RWPE2 (cell line): Measurements from ENCODE around the gene ASB10.

Experiments used
- ATAC-seq: fragments of 200-7000 bp; cut with Tn5 transposase; 3 replicates; pipeline ENCODE4 v1.9.1; 2021; ENCODE audit warnings: low read depth
- DNase-seq: peaks from one replicate; pipeline ENCODE4 v3.0.0-alpha.2; 2020; ENCODE audit warnings: low spot score
- H3K27ac ChIP-seq: fragments of 450-650 bp; 2 replicates; pipeline ENCODE4 v1.5.1; 2017; ENCODE audit warnings: mild to moderate bottlenecking; ENCODE audit not compliant: poor library complexity, severe bottlenecking
- H3K27me3 ChIP-seq: fragments of 250-450 bp; sonication (Bioruptor Pico); 2 replicates; pipeline ENCODE4 v1.5.1; 2021; ENCODE audit warnings: mild to moderate bottlenecking, moderate library complexity; ENCODE audit not compliant: insufficient read depth, poor library complexity, severe bottlenecking
- H3K36me3 ChIP-seq: fragments of 250-450 bp; sonication (Bioruptor Pico); 2 replicates; pipeline ENCODE4 v1.5.1; 2020; ENCODE audit warnings: low read depth, mild to moderate bottlenecking, moderate library complexity
- H3K4me1 ChIP-seq: fragments of 250-450 bp; sonication (Bioruptor Pico); 2 replicates; pipeline ENCODE4 v1.5.1; 2021; ENCODE audit warnings: mild to moderate bottlenecking, moderate library complexity; ENCODE audit not compliant: insufficient read depth, poor library complexity, severe bottlenecking
- H3K4me3 ChIP-seq: fragments of 250-450 bp; sonication (Bioruptor Pico); 2 replicates; pipeline ENCODE4 v1.5.1; 2021; ENCODE audit warnings: mild to moderate bottlenecking, moderate library complexity; ENCODE audit not compliant: severe bottlenecking
- H3K9me3 ChIP-seq: fragments of 250-450 bp; sonication (Bioruptor Pico); 2 replicates; pipeline ENCODE4 v1.5.1; 2021; ENCODE audit warnings: mild to moderate bottlenecking, moderate library complexity; ENCODE audit not compliant: severe bottlenecking
- CTCF ChIP-seq: fragments of 450-650 bp; IDR thresholded peaks from one replicate; pipeline ENCODE4 v1.5.1; 2017; ENCODE audit warnings: mild to moderate bottlenecking, moderate library complexity; ENCODE audit not compliant: poor library complexity, severe bottlenecking

Gene ASB10

GRCh38 chr7:151157645-151158329, 29.3 kb downstream of the ASB10 start:
- H3K4me1 ChIP-seq: peaks cover 4% of the 10 kb centered on the region
- H3K27ac ChIP-seq: peak overlapping the region; percentile 3
- ATAC-seq: peak; percentile 92
- DNase-seq: no peak
- no peak for TF ChIP-seq CTCF
- H3K9me3 ChIP-seq: no peaks in the 10 kb centered on the region
- H3K27me3 ChIP-seq: peaks cover 1% of the 10 kb centered on the region
- no peak overlapping the region for H3K4me3 ChIP-seq
- no peaks in the 10 kb centered on the region for H3K36me3 ChIP-seq

GRCh38 chr7:151152643-151153513, 34.2 kb downstream of the ASB10 start:
- ATAC-seq: no peak
- H3K9me3 ChIP-seq: no peaks in the 10 kb centered on the region
- no peak overlapping the region for H3K27ac ChIP-seq
- peak; percentile 13 for TF ChIP-seq CTCF
- H3K36me3 ChIP-seq: no peaks in the 10 kb centered on the region
- H3K27me3 ChIP-seq: peaks cover 10% of the 10 kb centered on the region
- no peak overlapping the region for H3K4me3 ChIP-seq
- peaks cover 4% of the 10 kb centered on the region for H3K4me1 ChIP-seq
- no peak for DNase-seq

GRCh38 chr7:151150388-151150787, 36.7 kb downstream of the ASB10 start:
- H3K9me3 ChIP-seq: no peaks in the 10 kb centered on the region
- ATAC-seq (no peak), DNase-seq (no peak)
- peaks cover 10% of the 10 kb centered on the region for H3K27me3 ChIP-seq
- no peaks in the 10 kb centered on the region for H3K4me1 ChIP-seq
- H3K36me3 ChIP-seq: no peaks in the 10 kb centered on the region
- no peak overlapping the region for H3K4me3 ChIP-seq
- H3K27ac ChIP-seq: no peak overlapping the region
- TF ChIP-seq CTCF: no peak

- peaks cover 10% of the 10 kb centered on the region for H3K27me3 ChIP-seq
- no peak overlapping the region for H3K4me3 ChIP-seq
- no peak for DNase-seq
- H3K36me3 ChIP-seq: peaks cover 6% of the 10 kb centered on the region
- H3K27ac ChIP-seq: no peak overlapping the region
- TF ChIP-seq CTCF: no peak
- H3K4me1 ChIP-seq: no peaks in the 10 kb centered on the region
- no peaks in the 10 kb centered on the region for H3K9me3 ChIP-seq
- no peak for ATAC-seq
Measured at GRCh38 chr7:151148319-151149259, 38.5 kb downstream of the ASB10 start.
